Measurements from ENCODE around the gene TPRX1.

DNA sequence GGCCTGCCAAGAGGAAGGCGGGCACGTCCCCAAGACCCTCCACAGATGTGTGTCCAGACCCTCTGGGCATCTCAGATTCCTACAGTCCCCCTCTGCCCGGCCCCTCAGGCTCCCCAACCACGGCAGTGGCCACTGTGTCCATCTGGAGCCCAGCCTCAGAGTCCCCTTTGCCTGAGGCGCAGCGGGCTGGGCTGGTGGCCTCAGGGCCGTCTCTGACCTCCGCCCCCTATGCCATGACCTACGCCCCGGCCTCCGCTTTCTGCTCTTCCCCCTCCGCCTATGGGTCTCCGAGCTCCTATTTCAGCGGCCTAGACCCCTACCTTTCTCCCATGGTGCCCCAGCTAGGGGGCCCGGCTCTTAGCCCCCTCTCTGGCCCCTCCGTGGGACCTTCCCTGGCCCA is 35.1 kb upstream of the TPRX1 start:
- TF ChIP-seq CTCF (IDR thresholded peaks at IDR 0.05): no peak
- no peak for TF ChIP-seq EZH2 (IDR thresholded peaks at IDR 0.05; ENCODE audit: borderline replicate concordance, insufficient read depth, low read depth, low read length, poor library complexity, severe bottlenecking)

Data from B cell (primary cell).